Right atrium auricular region (tissue), 2 donors: ENCODE data around the gene CDKN1B. TPM values are rescaled to one million over a fixed set of nuclear protein-coding genes. Genes with fewer than 3 reads are reported as not detected.

Experiments
- DNase-seq: peaks from one replicate; pipeline ENCODE4 v3.0.0-alpha.2; 2019; ENCODE audit warnings: low spot score
- H3K27ac ChIP-seq, 2 donors: fragments of 200-600 bp; sonication (generic); 1 replicate in 1 of 2; 2 replicates in 1 of 2; pipeline ENCODE4 v1.5.1; 2016 to 2019
- H3K27me3 ChIP-seq, 2 donors: fragments of 200-600 bp; sonication (generic); one replicate each; pipeline versions ENCODE4 v1.5.1 to v1.6.0; 2017 to 2019
- H3K36me3 ChIP-seq: fragments of 200-600 bp; sonication (generic); one replicate; pipeline ENCODE4 v1.5.1; 2016
- H3K4me1 ChIP-seq, 2 donors: fragments of 200-600 bp; sonication (generic); one replicate each; pipeline versions ENCODE4 v1.5.1 to v1.6.0; 2017 to 2019
- H3K4me3 ChIP-seq, 2 donors: fragments of 200-600 bp; sonication (generic); 1 replicate in 1 of 2; 2 replicates in 1 of 2; pipeline ENCODE4 v1.5.1; 2017 to 2019; ENCODE audit warnings: mild to moderate bottlenecking in 1 of 2, moderate library complexity in 1 of 2
- H3K9me3 ChIP-seq, 2 donors: fragments of 200-600 bp; sonication (generic); one replicate each; pipeline ENCODE4 v1.5.1; 2019
- CTCF ChIP-seq, 2 donors: fragments of 200-600 bp; sonication (generic); IDR thresholded peaks; one replicate each; pipeline ENCODE4 v1.5.1; 2019; ENCODE audit warnings: antibody characterized with exemption in 2 of 2
- total RNA-seq, 2 donors: library from RNA; depleted of rRNA; stranded (reverse); fragments of >200 nt; gene quantifications; one replicate each; pipeline ENCODE4 v1.1.0, GENCODE V29; 2016

CDKN1B gene
- total RNA-seq, 2 donors from 2014 or later = 31.1 to 38.1 TPM

GRCh38 chr12:12691549-12691948 is 25.6 kb upstream of the CDKN1B start:
- Histone ChIP-seq H3K9me3 (no peaks in the 10 kb centered on the region), H3K27ac (no peak overlapping the region), H3K36me3 (no peaks in the 10 kb centered on the region), H3K4me1 (peaks cover 0 to 5% of the 10 kb centered on the region in 2 donors), H3K27me3 (no peaks in the 10 kb centered on the region), H3K4me3 (no peak overlapping the region)
- no peak for DNase-seq
- no peak for TF ChIP-seq CTCF (IDR thresholded peaks at IDR 0.05)

GRCh38 chr12:12693111-12693671 is 24.0 kb upstream of the CDKN1B start:
- peaks cover 0 to 8% of the 10 kb centered on the region in 2 donors for H3K4me1 ChIP-seq
- no peaks in the 10 kb centered on the region for H3K27me3 ChIP-seq
- DNase-seq = no peak
- no peak for TF ChIP-seq CTCF (IDR thresholded peaks at IDR 0.05)
- H3K27ac ChIP-seq = no peak overlapping the region
- no peak overlapping the region for H3K4me3 ChIP-seq
- no peaks in the 10 kb centered on the region for H3K9me3 ChIP-seq
- H3K36me3 ChIP-seq = no peaks in the 10 kb centered on the region

- Histone ChIP-seq H3K27me3 (no peaks in the 10 kb centered on the region), H3K4me1 (peaks cover 0 to 8% of the 10 kb centered on the region in 2 donors), H3K4me3 (peak overlapping the region; percentile 61 to 62), H3K27ac (peak overlapping the region; percentile 95 to 97), H3K9me3 (no peaks in the 10 kb centered on the region), H3K36me3 (no peaks in the 10 kb centered on the region)
- peak; percentile 89 for DNase-seq
- TF ChIP-seq CTCF (IDR thresholded peaks at IDR 0.05) = no peak
Observed at GRCh38 chr12:12696562-12697383, 20.4 kb upstream of the CDKN1B start.

DNA sequence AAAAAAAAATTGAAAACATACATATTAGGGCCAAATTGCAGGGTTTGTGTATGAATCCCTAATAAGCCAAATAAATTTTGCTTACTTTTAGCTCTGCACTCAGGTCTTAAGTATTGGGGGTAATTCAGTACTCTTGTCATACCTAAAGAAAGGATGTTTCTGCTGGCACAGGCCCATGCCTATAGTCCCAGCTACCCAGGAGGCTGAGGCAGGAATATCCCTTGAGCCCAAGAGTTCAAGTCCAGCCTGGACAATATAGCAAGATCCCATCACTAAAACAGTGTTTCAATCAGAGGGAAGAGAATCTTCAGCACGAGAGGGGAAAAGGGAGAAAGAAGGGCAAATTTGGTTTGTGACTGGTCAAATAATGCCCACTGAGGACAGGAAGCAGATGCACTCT is 17.8 kb upstream of the CDKN1B start:
- Histone ChIP-seq H3K27me3 (no peaks in the 10 kb centered on the region), H3K9me3 (no peaks in the 10 kb centered on the region), H3K4me3 (no peak overlapping the region), H3K36me3 (no peaks in the 10 kb centered on the region), H3K27ac (no peak overlapping the region), H3K4me1 (peaks cover 0 to 8% of the 10 kb centered on the region in 2 donors)
- DNase-seq = no peak
- no peak for TF ChIP-seq CTCF (IDR thresholded peaks at IDR 0.05)

DNA sequence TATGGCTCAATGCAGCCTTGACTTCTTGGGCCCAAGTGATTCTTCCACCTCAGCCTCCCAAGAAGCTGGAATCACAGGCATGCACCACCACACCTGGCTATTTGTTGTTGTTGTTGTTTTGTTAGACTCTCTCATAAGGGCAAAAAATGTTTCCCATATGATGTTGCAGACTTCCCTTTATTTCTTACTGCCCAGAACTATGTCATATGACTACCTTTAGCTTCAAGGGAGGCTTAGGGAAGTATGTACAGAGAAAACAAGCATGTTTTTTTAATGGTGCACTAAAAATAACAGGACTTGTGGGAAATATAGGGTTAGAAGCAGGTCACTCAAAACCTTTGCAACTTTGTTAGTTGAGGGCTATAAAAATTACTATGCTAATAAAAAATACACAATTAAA is 16.9 kb upstream of the CDKN1B start:
- no peaks in the 10 kb centered on the region for H3K9me3 ChIP-seq
- H3K4me3 ChIP-seq = no peak overlapping the region
- H3K27ac ChIP-seq = no peak overlapping the region
- TF ChIP-seq CTCF (IDR thresholded peaks at IDR 0.05) = no peak
- H3K36me3 ChIP-seq = no peaks in the 10 kb centered on the region
- DNase-seq = no peak
- peaks cover 0 to 8% of the 10 kb centered on the region in 2 donors for H3K4me1 ChIP-seq
- no peaks in the 10 kb centered on the region for H3K27me3 ChIP-seq
